Subcutaneous abdominal adipose tissue (tissue), 5 donors: ENCODE results near the gene CNTNAP2.
"Not testable (repeated sequence)": the region's sequence is repeated elsewhere in the genome, so short reads cannot be mapped to it uniquely, and the experiment has no call there.

Experiments used
- H3K27ac ChIP-seq: one replicate; pipeline ENCODE4 v1.7.0; 2013; ENCODE audit warnings: low read depth, mild to moderate bottlenecking, inconsistent platforms, low read length, moderate library complexity
- H3K27me3 ChIP-seq, 5 donors: one replicate each; pipeline ENCODE4 v1.7.0; 2013; ENCODE audit warnings: low read length in 5 of 5, inconsistent platforms in 1 of 5; ENCODE audit not compliant: control insufficient read depth in 5 of 5, insufficient read depth in 4 of 5
- H3K36me3 ChIP-seq, 5 donors: one replicate each; pipeline ENCODE4 v1.7.0; 2013; ENCODE audit warnings: low read length in 5 of 5; ENCODE audit not compliant: control insufficient read depth in 5 of 5, insufficient read depth in 5 of 5
- H3K4me1 ChIP-seq, 5 donors: one replicate each; pipeline ENCODE4 v1.7.0; 2013; ENCODE audit warnings: low read length in 5 of 5, mild to moderate bottlenecking in 3 of 5, moderate library complexity in 1 of 5; ENCODE audit not compliant: control insufficient read depth in 5 of 5, insufficient read depth in 5 of 5
- H3K4me3 ChIP-seq, 5 donors: one replicate each; pipeline ENCODE4 v1.7.0; 2013; ENCODE audit warnings: low read length in 5 of 5, low read depth in 1 of 5
- H3K9ac ChIP-seq, 5 donors: one replicate each; pipeline ENCODE4 v1.7.0; 2013; ENCODE audit warnings: low read length in 5 of 5, mild to moderate bottlenecking in 4 of 5, moderate library complexity in 3 of 5
- H3K9me3 ChIP-seq, 5 donors: one replicate each; pipeline ENCODE4 v1.7.0; 2013; ENCODE audit warnings: low read length in 5 of 5; ENCODE audit not compliant: control insufficient read depth in 5 of 5
- donor health status: healthy.
- donor health status: healthy.
- donor health status: healthy.
- donor health status: healthy.
- donor health status: healthy.

The CNTNAP2 gene

GRCh38 chr7:147089608-147090007 is 973.0 kb downstream of the CNTNAP2 start:
- H3K27me3 ChIP-seq, result no peaks in the 10 kb centered on the region
- no peaks in the 10 kb centered on the region for H3K36me3 ChIP-seq
- H3K4me3 ChIP-seq, result no peak overlapping the region
- H3K9me3 ChIP-seq, result no peaks in the 10 kb centered on the region
- H3K27ac ChIP-seq, result no peak overlapping the region
- H3K9ac ChIP-seq, result no peak overlapping the region
- H3K4me1 ChIP-seq, result peaks cover 0 to 2% (median 0%) of the 10 kb centered on the region in 5 donors

DNA sequence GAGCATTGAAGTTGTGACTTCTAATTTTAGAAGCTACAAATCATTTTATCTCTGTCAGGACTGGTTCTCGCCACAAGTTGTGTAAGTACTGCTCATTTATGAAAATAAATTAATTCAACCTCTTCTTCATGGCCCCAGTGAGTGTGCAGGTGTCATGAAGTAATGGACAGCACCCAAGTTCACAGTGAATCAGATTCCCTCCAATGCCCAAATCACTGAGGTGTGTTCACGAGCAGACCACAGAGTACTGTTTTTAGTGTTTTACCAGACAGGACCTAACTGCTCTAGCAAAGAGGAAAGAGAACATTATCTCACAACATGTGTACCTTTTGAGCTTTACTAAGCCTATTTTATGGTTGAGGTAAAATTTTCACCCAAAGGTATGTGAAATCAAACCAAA is 980.0 kb downstream of the CNTNAP2 start:
- no peak overlapping the region for H3K9ac ChIP-seq
- H3K36me3 ChIP-seq, result no peaks in the 10 kb centered on the region
- H3K4me1 ChIP-seq, result no peaks in the 10 kb centered on the region
- H3K27me3 ChIP-seq, result no peaks in the 10 kb centered on the region
- no peak overlapping the region for H3K4me3 ChIP-seq
- peaks cover 0 to 2% (median 0%) of the 10 kb centered on the region in 5 donors for H3K9me3 ChIP-seq
- no peak overlapping the region for H3K27ac ChIP-seq

DNA sequence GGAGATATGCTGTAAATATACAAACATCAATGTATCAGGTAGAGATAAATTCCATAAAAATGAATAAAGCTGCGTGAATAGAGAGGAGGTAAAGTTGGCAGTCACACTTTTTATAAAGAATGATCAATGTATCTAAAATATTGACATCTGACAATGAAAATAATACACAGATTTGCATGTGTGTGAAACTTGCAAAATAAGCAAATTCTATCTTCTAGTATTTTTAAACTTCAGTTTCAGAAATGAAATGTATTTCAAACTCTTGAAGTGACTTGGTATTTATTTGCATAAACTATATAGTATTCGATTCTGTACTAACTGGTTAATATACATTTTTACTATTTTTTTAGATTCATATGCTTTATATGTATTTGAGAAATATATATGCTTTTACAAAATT is 986.6 kb downstream of the CNTNAP2 start:
- Histone ChIP-seq H3K9ac (no peak overlapping the region), H3K4me1 (no peaks in the 10 kb centered on the region), H3K27ac (no peak overlapping the region), H3K36me3 (no peaks in the 10 kb centered on the region), H3K27me3 (no peaks in the 10 kb centered on the region), H3K4me3 (no peak overlapping the region), H3K9me3 (peaks cover 0 to 3% (median 0%) of the 10 kb centered on the region in 5 donors)

DNA sequence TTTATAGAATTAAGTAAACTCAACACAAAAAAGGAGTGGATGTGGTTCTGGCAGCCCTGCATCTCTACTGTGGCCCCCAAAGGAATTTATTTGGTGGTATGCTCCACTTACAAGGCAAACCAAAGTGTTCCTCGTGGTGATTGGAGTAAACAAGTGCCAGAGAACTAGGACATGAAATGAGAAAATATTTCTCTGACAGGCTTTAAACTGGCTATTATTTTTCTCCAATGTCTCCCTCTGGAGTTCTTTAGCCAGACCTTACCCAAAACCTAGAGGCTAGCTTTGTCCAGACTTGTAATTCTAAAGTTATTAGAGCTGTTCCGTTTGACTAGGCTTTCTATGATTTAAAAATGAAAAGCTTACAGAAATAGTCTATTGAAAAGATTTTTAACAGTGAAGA is 990.1 kb downstream of the CNTNAP2 start:
- Histone ChIP-seq H3K27me3 (no peaks in the 10 kb centered on the region), H3K27ac (no peak overlapping the region), H3K4me1 (no peaks in the 10 kb centered on the region), H3K4me3 (no peak overlapping the region), H3K9ac (no peak overlapping the region), H3K36me3 (no peaks in the 10 kb centered on the region), H3K9me3 (peaks cover 0 to 4% (median under 1%) of the 10 kb centered on the region in 5 donors)

DNA sequence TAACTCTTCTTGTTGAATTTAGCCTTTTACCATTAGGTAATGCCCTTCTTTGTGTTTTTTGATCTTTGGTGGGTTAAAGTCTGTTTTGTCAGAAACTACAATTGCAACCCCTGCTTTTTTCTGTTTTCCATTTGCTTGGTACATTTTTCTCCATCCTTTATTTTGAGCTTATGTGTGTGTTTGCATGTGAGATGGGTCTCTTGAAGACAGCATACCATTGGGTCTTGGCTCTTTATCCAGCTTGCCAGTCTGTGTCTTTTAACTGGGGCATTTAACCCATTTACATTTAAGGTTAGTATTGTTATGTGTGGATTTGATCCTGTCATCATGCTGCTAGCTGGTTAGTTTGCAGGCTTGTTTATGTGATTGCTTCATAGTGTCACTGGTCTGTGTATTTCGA is 997.9 kb downstream of the CNTNAP2 start:
- H3K27me3 ChIP-seq, H3K9ac ChIP-seq, H3K4me1 ChIP-seq, H3K4me3 ChIP-seq, H3K36me3 ChIP-seq, H3K27ac ChIP-seq: not testable (repeated sequence)
- peaks cover 0 to 35% (median 22%) of the 10 kb centered on the region in 5 donors for H3K9me3 ChIP-seq

DNA sequence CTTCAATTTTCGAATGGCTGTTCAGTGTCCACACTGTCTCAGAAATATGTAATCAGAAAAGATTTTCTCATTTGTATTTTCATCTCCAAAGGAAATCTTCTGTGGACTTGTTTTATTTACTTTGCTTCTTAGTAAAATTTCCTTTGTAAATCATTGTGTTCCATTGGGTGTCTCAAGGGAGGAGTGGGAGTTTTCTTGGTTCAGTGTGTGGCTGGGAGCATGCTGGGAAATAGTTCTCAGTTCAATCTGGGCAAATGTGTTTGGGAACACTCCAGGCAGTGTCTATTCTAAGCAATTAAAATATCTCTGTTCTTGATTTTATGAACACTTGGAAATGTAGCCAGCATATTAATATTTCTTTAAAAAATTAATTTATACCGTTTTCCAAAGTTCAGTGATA is 1019.8 kb downstream of the CNTNAP2 start:
- Histone ChIP-seq H3K27ac (no peak overlapping the region), H3K36me3 (no peaks in the 10 kb centered on the region), H3K27me3 (no peaks in the 10 kb centered on the region), H3K4me1 (no peaks in the 10 kb centered on the region), H3K4me3 (no peak overlapping the region), H3K9ac (no peak overlapping the region), H3K9me3 (no peaks in the 10 kb centered on the region)

DNA sequence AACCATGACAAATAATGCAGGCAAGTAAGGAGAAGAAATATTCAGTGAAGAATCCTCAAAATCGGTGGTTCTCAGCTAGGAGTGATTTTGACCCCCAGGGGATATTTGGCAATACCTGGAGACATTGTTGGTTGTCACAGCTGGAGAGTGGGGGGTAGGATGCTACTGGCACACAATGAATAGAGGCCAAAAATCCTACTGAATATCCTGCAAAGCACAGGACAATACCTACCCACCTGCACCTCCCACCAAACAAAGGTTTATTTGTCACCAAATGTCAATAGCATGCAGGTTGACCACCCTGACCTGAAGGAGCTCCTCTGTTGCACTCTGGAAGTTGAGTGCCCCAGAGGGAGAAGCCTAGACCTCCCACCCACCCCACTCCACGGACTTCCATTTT is 1028.6 kb downstream of the CNTNAP2 start:
- no peaks in the 10 kb centered on the region for H3K36me3 ChIP-seq
- peaks cover 0 to 3% (median 0%) of the 10 kb centered on the region in 5 donors for H3K9me3 ChIP-seq
- H3K27me3 ChIP-seq, result no peaks in the 10 kb centered on the region
- no peaks in the 10 kb centered on the region for H3K4me1 ChIP-seq
- no peak overlapping the region for H3K27ac ChIP-seq
- no peak overlapping the region for H3K9ac ChIP-seq
- H3K4me3 ChIP-seq, result no peak overlapping the region

DNA sequence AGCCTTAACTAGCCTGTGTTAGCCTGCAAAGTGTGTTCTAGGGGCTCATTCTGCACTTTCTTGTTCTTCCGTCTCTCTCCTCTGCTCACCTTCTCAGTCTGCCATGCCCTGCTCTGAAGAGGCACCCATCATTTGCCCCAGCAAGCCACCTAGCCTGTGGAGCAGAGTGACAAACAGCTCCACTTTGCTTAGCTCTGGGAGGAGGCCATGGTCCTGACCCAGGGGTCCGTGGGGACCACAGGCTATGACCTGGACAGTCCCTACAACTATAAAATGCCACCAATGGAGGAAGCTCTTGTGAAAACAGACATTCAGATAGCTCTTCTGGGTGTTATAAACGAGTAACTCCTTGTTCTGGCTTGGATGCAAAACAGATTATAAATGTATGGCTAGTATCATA is 1029.6 kb downstream of the CNTNAP2 start:
- H3K4me3 ChIP-seq, result no peak overlapping the region
- H3K27ac ChIP-seq, result no peak overlapping the region
- H3K4me1 ChIP-seq, result no peaks in the 10 kb centered on the region
- H3K9me3 ChIP-seq, result peaks cover 0 to 3% (median 0%) of the 10 kb centered on the region in 5 donors
- no peak overlapping the region for H3K9ac ChIP-seq
- no peaks in the 10 kb centered on the region for H3K27me3 ChIP-seq
- no peaks in the 10 kb centered on the region for H3K36me3 ChIP-seq

DNA sequence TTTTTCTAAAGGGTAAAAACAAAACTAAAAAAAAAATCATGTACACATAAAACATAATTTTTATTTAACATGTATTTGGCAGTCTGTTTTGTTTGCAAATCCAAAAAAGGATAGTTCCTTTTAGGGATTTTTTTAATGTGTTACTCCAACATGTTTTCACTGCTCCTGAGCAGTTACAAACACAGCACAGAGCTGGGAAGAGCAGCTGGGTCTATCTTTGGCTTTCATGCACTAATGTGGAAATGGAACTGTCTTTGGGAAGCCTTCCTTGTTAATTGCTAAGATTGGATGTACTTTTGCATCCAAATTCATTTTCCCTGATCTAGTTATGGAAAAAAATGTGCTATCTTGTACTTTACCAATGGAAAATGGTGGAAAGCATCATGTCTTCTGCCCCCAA is 1035.1 kb downstream of the CNTNAP2 start:
- H3K9ac ChIP-seq, result no peak overlapping the region
- H3K4me3 ChIP-seq, result no peak overlapping the region
- no peak overlapping the region for H3K27ac ChIP-seq

GRCh38 chr7:147153571-147153970 is 1037.0 kb downstream of the CNTNAP2 start:
- Histone ChIP-seq H3K27me3 (no peaks in the 10 kb centered on the region), H3K4me3 (no peak overlapping the region), H3K9me3 (peaks cover 0 to 3% (median 0%) of the 10 kb centered on the region in 5 donors), H3K36me3 (no peaks in the 10 kb centered on the region), H3K9ac (no peak overlapping the region), H3K4me1 (no peaks in the 10 kb centered on the region), H3K27ac (no peak overlapping the region)

More for the DNA sequence above, 1035.1 kb downstream of the CNTNAP2 start:
- H3K36me3 ChIP-seq, result no peaks in the 10 kb centered on the region
- no peaks in the 10 kb centered on the region for H3K27me3 ChIP-seq
- peaks cover 0 to 3% (median 0%) of the 10 kb centered on the region in 5 donors for H3K9me3 ChIP-seq
- H3K4me1 ChIP-seq, result no peaks in the 10 kb centered on the region

GRCh38 chr7:147161405-147161804 is 1044.8 kb downstream of the CNTNAP2 start:
- H3K36me3 ChIP-seq, result no peaks in the 10 kb centered on the region
- no peaks in the 10 kb centered on the region for H3K9me3 ChIP-seq
- no peak overlapping the region for H3K27ac ChIP-seq
- no peaks in the 10 kb centered on the region for H3K4me1 ChIP-seq
- H3K27me3 ChIP-seq, result no peaks in the 10 kb centered on the region
- H3K4me3 ChIP-seq, result no peak overlapping the region
- H3K9ac ChIP-seq, result no peak overlapping the region
